SK-N-SH treated with all-trans-retinoic acid at 6 μM for 48 hours (cell line): ENCODE results near the gene KPNA1.

Source experiments
- ARNTL ChIP-seq: fragments of 450-650 bp; formaldehyde crosslinking; IDR thresholded peaks from 2 replicates; pipeline ENCODE4 v1.5.0; 2020; ENCODE audit warnings: low read depth, mild to moderate bottlenecking, moderate library complexity, borderline replicate concordance
- BACH2 ChIP-seq: fragments of 250-450 bp; sonication (Bioruptor Pico); IDR thresholded peaks from 2 replicates; pipeline ENCODE4 v1.9.0; 2021; ENCODE audit warnings: mild to moderate bottlenecking, borderline replicate concordance
- CREB5 ChIP-seq: fragments of 250-450 bp; sonication (Bioruptor Pico); IDR thresholded peaks from 2 replicates; pipeline ENCODE4 v1.5.1; 2020; ENCODE audit warnings: low read depth, mild to moderate bottlenecking, moderate library complexity
- CSRNP3 ChIP-seq: fragments of 250-450 bp; sonication (Bioruptor Pico); IDR thresholded peaks from 2 replicates; pipeline ENCODE4 v1.5.1; 2021; ENCODE audit warnings: mild to moderate bottlenecking, moderate library complexity
- GLIS3 ChIP-seq: fragments of 250-450 bp; sonication (Bioruptor Pico); IDR thresholded peaks from 2 replicates; pipeline ENCODE4 v1.5.0; 2020; ENCODE audit warnings: mild to moderate bottlenecking, moderate library complexity
- OSR1 ChIP-seq: fragments of 250-450 bp; sonication (Bioruptor Pico); IDR thresholded peaks from 2 replicates; pipeline ENCODE4 v1.8.0; 2022; ENCODE audit warnings: moderate library complexity, mild to moderate bottlenecking, inconsistent platforms
- POU6F1 ChIP-seq: fragments of 250-450 bp; sonication (Bioruptor Pico); IDR thresholded peaks from 2 replicates; pipeline ENCODE4 v1.8.0; 2021; ENCODE audit warnings: low read depth, mild to moderate bottlenecking, moderate library complexity, borderline replicate concordance
- PPARA ChIP-seq: fragments of 250-450 bp; sonication (Bioruptor Pico); IDR thresholded peaks from 2 replicates; pipeline ENCODE4 v1.5.0; 2020; ENCODE audit warnings: mild to moderate bottlenecking, borderline replicate concordance
- RARB ChIP-seq: fragments of 250-450 bp; sonication (Bioruptor Pico); IDR thresholded peaks from 2 replicates; pipeline ENCODE4 v1.8.0; 2021; ENCODE audit warnings: mild to moderate bottlenecking, moderate library complexity
- ZNF565 ChIP-seq: fragments of 450-650 bp; formaldehyde crosslinking; conservative IDR thresholded peaks from 2 replicates; pipeline ENCODE4 v1.5.0; 2020; ENCODE audit warnings: low read depth, mild to moderate bottlenecking, moderate library complexity
- ZNF70 ChIP-seq: fragments of 450-650 bp; formaldehyde crosslinking; IDR thresholded peaks from 2 replicates; pipeline ENCODE4 v1.5.0; 2020; ENCODE audit warnings: mild to moderate bottlenecking, moderate library complexity
- TF ChIP-seq, protein P1 (sequence below): fragments of 250-450 bp; sonication (Bioruptor Pico); IDR thresholded peaks from 2 replicates; pipeline ENCODE4 v1.8.0; 2020; ENCODE audit warnings: mild to moderate bottlenecking, moderate library complexity, borderline replicate concordance

DNA sequence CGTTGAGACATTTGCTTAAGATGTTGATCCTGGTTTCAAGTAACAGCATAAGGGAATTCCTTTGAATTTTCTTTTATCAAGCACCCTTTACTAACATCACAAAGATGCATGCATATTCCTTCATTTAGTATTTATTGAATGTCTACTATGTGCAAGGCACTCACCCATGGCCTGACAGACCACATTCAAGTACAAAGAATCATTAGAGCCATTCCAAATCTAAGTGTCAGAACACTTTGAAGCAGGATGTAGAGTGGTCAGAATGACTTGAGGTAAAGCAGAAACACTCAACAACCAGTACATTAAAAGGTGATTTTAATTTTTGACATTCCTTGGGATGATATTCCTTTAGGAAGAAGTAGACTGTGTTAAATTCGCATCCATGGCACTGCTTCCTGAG is 92.9 kb downstream of the KPNA1 start:
- TF ChIP-seq POU6F1 (CRISPR knock-in tag) (no peak), PPARA (CRISPR knock-in tag) (no peak), BACH2 (CRISPR knock-in tag) (no peak), CSRNP3 (no peak), OSR1 (CRISPR knock-in tag) (no peak), ARNTL (CRISPR knock-in tag) (no peak), GLIS3 (no peak), CREB5 (CRISPR knock-in tag) (no peak), RARB (CRISPR knock-in tag) (no peak), ZNF70 (CRISPR knock-in tag) (no peak), ZNF565 (CRISPR knock-in tag) (no peak)
- TF ChIP-seq, protein P1, sequence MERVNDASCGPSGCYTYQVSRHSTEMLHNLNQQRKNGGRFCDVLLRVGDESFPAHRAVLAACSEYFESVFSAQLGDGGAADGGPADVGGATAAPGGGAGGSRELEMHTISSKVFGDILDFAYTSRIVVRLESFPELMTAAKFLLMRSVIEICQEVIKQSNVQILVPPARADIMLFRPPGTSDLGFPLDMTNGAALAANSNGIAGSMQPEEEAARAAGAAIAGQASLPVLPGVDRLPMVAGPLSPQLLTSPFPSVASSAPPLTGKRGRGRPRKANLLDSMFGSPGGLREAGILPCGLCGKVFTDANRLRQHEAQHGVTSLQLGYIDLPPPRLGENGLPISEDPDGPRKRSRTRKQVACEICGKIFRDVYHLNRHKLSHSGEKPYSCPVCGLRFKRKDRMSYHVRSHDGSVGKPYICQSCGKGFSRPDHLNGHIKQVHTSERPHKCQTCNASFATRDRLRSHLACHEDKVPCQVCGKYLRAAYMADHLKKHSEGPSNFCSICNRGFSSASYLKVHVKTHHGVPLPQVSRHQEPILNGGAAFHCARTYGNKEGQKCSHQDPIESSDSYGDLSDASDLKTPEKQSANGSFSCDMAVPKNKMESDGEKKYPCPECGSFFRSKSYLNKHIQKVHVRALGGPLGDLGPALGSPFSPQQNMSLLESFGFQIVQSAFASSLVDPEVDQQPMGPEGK (CRISPR knock-in tag): no peak
